ENCODE measurements around the gene PTPRG.

DNA sequence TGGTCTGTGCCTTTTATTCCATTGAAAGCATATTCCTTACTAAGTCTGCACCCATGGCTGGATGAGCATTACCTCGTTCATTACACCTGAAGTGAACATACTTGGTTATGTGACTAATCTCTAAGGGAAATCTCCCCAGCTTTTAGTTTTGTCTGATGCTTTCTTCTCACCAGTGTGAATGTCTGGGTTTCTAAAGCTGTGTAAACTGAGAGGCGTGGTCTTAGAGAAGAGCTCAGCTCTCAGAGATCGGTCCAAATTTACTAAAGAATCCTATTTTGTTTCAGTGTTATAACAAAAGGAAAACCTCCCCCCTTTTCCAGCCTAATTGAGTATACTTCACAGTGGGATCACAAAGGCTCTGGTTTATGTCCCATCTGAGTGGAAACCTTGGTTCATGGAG lies 352.3 kb downstream of the PTPRG start:
- TF ChIP-seq EP300 (IDR thresholded peaks at IDR 0.05; ENCODE audit: borderline replicate concordance) (no peak), NFIC (IDR thresholded peaks at IDR 0.05) (no peak), TAF1 (IDR thresholded peaks at IDR 0.05; ENCODE audit: low read depth) (no peak), FOXM1 (IDR thresholded peaks at IDR 0.05; ENCODE audit: borderline replicate concordance, low read depth) (no peak), TEAD4 (IDR thresholded peaks at IDR 0.05) (no peak), RAD21 (IDR thresholded peaks at IDR 0.05; ENCODE audit: low read depth) (no peak), YY1 (IDR thresholded peaks at IDR 0.05; ENCODE audit: low read depth) (no peak), ZBTB7A (IDR thresholded peaks at IDR 0.05; ENCODE audit: low read depth) (no peak), CEBPB (IDR thresholded peaks at IDR 0.05) (no peak), EGR1 (IDR thresholded peaks at IDR 0.05) (no peak)
- TF ChIP-seq, protein P1, sequence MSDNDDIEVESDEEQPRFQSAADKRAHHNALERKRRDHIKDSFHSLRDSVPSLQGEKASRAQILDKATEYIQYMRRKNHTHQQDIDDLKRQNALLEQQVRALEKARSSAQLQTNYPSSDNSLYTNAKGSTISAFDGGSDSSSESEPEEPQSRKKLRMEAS (IDR thresholded peaks at IDR 0.05): no peak
- TF ChIP-seq, protein P2, sequence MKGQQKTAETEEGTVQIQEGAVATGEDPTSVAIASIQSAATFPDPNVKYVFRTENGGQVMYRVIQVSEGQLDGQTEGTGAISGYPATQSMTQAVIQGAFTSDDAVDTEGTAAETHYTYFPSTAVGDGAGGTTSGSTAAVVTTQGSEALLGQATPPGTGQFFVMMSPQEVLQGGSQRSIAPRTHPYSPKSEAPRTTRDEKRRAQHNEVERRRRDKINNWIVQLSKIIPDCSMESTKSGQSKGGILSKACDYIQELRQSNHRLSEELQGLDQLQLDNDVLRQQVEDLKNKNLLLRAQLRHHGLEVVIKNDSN (IDR thresholded peaks at IDR 0.05): no peak
- TF ChIP-seq, protein P3, sequence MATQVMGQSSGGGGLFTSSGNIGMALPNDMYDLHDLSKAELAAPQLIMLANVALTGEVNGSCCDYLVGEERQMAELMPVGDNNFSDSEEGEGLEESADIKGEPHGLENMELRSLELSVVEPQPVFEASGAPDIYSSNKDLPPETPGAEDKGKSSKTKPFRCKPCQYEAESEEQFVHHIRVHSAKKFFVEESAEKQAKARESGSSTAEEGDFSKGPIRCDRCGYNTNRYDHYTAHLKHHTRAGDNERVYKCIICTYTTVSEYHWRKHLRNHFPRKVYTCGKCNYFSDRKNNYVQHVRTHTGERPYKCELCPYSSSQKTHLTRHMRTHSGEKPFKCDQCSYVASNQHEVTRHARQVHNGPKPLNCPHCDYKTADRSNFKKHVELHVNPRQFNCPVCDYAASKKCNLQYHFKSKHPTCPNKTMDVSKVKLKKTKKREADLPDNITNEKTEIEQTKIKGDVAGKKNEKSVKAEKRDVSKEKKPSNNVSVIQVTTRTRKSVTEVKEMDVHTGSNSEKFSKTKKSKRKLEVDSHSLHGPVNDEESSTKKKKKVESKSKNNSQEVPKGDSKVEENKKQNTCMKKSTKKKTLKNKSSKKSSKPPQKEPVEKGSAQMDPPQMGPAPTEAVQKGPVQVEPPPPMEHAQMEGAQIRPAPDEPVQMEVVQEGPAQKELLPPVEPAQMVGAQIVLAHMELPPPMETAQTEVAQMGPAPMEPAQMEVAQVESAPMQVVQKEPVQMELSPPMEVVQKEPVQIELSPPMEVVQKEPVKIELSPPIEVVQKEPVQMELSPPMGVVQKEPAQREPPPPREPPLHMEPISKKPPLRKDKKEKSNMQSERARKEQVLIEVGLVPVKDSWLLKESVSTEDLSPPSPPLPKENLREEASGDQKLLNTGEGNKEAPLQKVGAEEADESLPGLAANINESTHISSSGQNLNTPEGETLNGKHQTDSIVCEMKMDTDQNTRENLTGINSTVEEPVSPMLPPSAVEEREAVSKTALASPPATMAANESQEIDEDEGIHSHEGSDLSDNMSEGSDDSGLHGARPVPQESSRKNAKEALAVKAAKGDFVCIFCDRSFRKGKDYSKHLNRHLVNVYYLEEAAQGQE (IDR thresholded peaks at IDR 0.05; ENCODE audit: low read depth): no peak
